SK-N-MC (cell line): ENCODE data around the gene KLHL33.

Source experiments
- EZH2 ChIP-seq: fragments of 200-600 bp; sonication (generic); IDR thresholded peaks from one replicate; pipeline ENCODE4 v1.6.1; 2017; ENCODE audit warnings: antibody characterized with exemption
- FOXP2 ChIP-seq: optimal IDR thresholded peaks from 2 replicates; pipeline ENCODE3; 2011; ENCODE audit warnings: mild to moderate bottlenecking, moderate library complexity; ENCODE audit not compliant: insufficient read depth; ENCODE audit errors: extremely low read length, control extremely low read depth
- POLR2AphosphoS5 ChIP-seq: IDR thresholded peaks from 2 replicates; pipeline ENCODE4 v1.6.1; 2012; ENCODE audit warnings: mild to moderate bottlenecking, low read depth, low read length, borderline replicate concordance

- no peak for TF ChIP-seq EZH2
- no peak for TF ChIP-seq POLR2AphosphoS5
- no peak for TF ChIP-seq FOXP2
These were observed 20.2 kb downstream of the KLHL33 start for GRCh38 chr14:20415782-20416206.
